GM19239 (cell line): ENCODE results near the gene LCN2.
A peak's percentile ranks its signal among the peaks of the same experiment; 100 is the strongest.

Experiments
- DNase-seq: peaks from one replicate; pipeline ENCODE4 v3.0.0; 2011; ENCODE audit warnings: low spot score; ENCODE audit not compliant: insufficient read length
- FAIRE-seq: peaks from 2 replicates; lab custom pipeline; 2011; peaks lifted over from hg19 to GRCh38; lab: Jason Lieb, UNC

The LCN2 gene

DNA sequence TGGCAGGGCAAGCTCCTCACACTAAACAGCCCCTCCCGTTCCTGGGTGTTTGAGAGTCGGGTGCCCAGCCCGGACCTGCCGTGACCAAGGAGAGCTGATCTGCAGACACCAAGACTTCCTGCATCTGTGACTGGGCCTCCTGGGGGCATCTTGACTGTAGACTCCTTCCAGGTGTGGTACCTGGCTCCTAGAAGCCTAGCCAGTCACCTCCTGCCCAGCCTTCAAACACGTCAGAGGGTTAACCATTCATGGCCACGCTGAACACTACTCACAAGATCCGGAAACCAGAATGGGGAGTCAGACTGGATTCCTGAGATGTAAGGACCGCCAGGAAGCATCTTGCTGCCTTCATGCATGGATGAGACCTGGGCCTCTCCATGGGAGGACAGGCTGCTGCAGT, 3.7 kb upstream of the LCN2 start:
- FAIRE-seq (no peak), DNase-seq (no peak)

DNA sequence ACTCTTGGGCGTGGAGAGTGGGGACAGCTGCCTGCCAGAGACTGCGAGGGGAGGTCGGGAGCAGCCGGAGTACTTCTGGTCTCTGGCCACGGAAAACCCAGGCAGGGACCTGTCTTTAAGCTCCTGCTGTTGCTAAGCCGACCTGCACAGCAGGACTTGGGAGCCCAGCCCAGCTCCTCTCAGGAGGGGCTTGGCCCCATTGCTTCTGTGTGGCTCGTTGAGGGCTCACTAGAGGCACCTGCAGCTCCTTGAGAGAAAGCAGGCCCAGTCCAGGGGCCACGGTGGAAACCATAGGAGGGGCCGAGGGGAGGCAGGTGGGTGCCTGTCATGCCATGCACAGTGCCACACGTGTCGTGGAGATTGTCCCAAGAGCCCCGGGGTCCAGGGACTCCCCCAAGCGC, 3.3 kb upstream of the LCN2 start:
- DNase-seq (no peak), FAIRE-seq (no peak)

DNA sequence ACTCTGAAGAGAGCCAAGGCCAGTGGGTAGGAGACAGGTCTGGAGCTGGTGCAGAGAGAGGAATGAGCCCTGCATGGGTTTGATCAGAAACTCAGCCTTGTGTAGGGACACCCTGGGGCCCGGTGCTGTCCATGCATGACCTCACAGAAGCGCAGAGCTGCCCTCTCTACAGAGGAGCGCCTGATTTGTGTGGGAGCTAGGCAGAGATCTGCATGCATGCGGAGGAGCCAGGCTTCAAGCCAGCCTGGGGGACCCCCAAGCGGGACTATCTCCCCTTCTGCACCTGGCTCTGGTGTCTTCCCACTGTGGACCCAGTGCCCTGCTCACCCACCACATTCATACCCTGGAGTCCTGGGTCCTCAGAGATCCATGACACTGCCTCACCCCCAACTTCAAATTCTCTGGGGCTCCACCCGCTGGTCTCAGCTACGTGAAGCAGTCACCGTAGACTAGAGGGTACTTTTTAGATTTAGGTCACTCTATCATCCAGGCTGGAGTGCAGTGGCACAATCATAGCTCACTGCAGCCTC, 2.6 kb upstream of the LCN2 start:
- no peak for FAIRE-seq
- DNase-seq, result no peak

DNA sequence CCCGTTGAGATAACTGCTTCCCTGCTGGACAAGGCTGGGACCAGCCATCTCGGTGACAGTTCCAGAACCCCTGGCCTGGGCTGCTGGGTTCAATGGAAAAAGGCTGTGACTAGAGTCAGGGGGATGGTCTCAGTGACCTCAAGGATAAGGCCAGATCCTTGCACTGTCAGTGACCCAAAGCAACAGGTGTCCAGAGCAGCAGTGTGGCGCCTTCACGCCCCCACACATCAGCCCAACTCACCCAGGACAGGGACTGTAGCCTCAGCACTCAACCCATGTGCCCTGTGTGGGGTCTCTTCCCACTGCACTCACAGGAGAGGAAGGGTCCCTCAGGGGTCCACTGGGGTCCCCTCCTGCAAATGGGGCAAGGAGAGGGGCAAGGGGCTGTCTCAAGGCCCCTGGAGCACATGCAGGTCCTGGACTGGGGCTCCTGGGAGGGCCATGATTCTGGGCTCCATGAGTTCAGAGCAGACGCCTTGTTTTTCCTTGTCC, 698 bp upstream of the LCN2 start:
- DNase-seq (no peak), FAIRE-seq (no peak)

DNA sequence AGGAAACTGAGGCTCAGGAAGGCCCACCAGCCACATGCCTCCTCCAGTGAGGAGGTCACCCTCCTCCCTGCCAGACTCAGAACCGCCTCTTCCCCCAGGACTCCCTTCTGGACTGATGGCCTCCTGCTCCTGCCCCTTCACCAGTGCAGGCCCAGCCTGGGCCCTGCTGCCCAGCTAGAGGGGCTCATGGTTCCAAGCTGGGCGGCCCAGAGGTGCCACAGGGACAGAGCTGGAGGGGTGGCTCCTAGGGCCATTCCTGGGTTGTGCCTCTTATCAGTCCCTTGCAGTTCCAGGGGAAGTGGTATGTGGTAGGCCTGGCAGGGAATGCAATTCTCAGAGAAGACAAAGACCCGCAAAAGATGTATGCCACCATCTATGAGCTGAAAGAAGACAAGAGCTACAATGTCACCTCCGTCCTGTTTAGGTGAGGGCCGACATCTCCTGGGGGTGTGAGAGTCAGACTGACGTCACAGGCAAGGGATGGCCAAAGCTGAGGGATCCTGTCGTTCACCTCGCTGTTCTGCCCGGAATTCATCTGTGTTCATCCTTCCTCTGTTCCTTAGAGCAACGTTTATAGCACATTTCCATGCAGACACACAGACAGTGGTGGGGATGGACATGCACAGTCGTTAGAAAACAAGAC, 819 bp downstream of the LCN2 start:
- no peak for FAIRE-seq
- DNase-seq, result no peak

DNA sequence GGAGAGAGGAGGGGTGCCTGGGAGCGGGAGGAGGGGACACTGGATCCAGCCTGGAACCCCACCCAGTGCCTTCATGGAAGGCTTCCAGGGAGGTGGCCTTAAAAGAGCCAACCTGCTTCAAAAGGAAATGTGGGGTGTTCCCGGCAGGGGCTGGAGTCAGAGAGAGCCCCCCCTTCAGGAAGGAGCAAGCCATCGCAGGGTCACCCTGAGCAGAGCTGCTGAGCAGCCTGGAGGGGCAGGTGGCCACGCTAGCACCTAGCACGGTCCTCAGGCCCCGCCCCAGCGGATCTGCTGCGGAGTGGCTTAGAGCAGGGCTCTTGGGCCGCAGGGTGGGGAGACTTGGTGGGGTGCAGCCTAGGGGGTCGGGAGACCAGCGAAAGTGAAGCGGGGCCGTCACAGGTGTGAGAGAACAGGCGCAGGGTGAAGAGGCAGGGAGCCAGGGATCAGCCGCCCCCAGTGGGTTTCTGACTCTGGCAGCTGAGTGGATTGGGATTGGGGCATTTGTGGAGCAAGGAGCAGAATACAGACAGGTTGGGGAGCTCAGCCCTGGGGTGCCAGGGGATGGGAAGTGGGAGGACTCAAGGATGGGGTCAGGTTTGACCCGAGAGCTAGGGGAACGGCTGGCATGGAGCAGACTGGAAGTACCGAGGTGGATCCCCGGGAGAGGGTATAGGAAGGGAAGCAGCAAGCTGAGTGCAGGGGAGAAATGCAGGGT, 1.5 kb downstream of the LCN2 start:
- no peak for DNase-seq
- no peak for FAIRE-seq

DNA sequence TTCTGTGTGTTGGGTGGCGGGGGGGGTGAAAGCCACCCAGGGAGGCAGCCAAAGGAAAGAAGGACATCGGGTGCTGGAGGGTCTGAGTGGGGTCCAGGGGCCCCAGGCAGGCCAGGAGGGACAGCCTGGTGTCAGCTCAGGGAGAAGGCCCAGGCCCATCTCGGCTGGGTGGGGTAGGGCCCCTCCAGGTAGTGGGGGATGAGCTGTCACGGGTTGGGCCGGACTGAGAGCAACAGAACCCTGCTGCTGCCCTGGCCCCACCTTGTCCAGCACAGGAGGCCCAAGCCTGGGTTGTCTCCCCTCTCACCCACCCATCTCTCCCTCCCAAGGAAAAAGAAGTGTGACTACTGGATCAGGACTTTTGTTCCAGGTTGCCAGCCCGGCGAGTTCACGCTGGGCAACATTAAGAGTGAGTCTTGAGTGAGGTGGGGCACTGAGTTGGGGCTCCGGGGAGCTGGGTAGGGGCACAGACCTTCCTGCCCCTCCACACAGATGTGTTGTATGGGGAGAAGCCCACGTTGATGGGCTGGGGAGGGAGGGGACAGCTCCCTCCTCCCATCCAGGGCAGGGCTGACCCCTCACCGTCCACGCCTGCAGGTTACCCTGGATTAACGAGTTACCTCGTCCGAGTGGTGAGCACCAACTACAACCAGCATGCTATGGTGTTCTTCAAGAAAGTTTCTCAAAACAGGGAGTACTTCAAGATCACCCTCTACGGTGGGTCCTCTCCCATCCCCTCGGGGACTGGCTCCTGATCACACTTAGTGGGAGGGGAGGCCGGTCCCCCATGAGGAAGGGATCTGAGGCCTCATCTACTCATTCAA, 2.3 kb downstream of the LCN2 start:
- FAIRE-seq (no peak), DNase-seq (no peak)

DNA sequence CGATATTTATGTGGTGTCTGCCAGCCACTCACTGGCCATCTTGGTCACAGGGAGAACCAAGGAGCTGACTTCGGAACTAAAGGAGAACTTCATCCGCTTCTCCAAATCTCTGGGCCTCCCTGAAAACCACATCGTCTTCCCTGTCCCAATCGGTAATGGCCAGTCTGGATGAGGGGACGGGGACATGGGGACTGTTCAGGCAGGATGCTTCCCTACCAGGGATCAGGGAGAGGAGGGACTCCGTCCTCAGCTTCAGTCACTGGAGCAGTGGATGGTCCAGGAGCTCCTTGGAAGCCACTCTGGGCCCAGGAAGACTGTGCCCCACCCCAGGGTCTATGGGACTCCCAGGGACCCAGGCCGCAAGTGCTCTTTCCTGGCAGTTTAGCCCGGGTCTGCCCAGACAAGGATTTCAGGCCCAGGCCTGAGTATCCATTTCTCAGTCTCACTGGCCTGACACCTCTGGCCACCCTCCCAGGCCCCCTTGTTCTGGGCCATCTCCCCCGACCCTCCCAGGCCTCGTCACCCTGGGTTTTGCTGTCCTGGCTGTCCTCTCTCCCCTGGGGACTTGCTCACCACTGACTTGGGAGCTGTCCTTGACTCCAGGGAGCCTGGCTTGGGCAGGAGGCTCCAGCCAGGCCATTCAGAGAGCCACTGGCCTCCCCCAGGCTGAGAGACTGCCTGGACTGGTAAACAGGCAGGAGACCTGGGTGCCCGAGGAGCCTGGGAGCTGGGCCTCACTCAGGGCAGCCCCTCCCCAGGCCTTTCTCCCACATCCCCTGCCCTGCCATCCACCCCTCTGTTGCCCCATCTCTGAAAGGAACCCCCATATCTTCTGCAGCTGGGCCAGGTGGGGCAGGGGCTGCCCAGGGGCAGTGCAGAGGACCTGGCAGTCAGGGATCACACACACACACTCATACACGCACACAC, 3.1 kb downstream of the LCN2 start:
- FAIRE-seq, result no peak
- no peak for DNase-seq

DNA sequence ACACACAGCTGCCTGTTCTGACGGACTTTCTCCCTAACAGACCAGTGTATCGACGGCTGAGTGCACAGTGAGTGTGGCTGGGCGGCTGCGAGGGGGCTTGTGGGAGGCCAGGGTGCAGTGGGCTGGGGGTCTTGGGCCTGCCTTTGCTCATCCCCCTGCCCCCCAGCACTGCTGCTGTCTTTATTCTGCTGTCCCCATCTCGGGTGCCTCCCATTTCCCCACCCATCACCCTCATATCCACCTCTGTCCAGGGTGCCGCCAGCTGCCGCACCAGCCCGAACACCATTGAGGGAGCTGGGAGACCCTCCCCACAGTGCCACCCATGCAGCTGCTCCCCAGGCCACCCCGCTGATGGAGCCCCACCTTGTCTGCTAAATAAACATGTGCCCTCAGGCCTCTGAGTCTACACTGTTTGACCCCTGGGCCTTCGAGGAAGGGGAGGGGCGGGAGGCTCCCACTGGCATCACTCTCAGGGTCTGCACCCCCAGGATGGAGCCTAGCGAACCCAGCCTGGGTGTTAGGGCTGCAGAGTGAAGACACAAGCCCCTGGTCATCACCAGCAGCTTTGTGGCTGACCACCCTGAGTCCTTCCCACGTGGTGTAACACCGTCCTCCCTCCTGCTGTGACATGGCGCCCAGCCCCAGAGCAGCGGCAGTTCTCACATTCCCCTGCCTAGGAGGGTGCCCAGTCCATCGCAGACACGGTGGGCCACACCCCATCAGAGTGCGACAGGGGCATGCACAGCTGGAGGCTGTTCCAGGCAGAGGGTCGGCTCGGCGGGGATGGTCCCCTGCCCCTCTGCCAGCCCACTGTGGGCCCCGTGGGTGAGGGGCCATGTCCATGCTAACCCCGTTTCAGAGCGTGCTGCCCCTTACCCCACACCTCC, 4.0 kb downstream of the LCN2 start:
- DNase-seq (no peak), FAIRE-seq (no peak)

DNA sequence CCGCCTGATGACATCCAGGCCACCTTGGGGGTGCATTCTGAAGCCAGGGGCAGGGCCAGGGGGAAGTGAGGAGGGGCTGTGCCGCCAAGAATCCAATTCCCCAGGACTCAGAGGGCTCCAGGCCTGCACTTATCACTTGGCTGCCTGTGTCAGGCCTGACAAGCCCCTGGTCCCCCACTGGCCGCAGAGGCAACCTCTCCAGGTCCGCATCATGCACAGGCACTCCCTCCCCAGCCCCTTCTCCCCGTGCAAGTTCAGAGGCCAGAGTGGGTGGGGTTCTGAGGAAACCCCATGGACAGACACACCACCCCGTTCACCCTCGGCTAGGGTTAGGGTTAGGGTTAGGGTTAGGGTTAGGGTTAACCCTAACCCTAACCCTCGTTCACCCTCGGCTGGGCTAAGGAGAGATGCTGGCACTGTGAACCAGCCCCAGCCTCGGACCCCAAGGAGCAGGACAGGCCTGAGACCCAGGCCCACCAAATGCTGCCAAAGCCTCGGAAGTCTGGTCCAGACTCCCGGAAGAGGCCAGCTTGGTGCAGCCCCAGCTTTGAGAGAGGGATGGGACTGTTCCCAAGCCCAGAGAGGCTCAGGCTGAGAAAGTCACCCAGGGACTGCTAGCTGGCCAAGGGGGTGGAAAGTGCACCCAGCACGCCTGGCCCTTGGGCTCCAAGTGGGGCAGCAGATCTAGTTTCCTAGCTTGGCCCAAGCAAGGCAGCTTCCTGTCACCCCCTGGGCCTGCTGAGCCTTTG, 4.9 kb downstream of the LCN2 start:
- no peak for FAIRE-seq
- no peak for DNase-seq

DNA sequence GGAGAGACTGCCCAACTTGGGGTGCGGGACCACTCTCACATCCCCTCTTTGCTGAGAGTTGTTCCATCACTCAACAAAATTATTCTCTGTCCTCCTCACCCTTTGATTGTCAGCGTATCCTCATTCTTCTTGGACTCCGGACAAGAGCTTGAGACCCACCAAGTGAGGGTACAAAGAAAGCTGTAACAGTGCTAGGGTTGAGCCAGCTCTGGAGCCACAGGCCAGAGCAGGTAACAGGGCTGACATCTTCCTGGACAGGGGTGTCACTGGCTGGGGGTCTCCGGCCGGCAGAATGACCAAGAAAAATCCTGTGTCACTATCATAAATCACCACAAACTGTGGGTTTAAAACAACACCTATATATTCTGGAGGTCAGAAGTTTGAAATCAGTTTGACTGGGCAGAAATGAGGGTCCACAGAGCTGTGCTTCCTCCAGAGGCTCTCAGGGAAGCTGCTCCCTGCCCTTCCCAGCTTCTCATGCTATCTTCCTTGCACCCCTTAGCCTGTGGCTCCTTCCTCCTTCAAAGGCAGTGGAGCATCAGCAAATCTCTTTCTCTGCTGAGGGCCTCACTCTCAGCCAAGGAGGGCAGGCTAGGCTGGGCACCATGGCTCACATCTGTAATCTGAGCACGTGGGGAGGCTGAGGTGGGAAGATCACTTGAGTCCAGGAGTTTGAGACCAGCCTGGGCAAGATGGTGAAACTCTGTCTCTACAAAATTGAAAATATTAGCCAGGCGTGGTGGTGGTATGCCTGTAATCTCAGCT, 6.7 kb downstream of the LCN2 start:
- FAIRE-seq (no peak), DNase-seq (no peak)

DNA sequence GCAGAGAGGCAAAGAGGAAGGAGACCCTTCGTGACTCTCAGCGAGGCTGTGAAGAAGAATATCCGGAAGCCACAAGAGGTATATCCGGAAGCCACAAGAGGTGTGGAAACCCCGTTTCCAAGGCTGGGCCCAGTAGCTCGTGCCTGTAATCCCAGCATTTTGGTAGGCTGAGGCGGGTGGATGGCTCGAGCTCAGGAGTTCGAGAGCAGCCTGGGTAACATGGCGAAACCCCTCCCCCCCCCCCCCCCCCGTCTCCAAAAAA, 10.2 kb downstream of the LCN2 start:
- DNase-seq, result peak; percentile 37

DNA sequence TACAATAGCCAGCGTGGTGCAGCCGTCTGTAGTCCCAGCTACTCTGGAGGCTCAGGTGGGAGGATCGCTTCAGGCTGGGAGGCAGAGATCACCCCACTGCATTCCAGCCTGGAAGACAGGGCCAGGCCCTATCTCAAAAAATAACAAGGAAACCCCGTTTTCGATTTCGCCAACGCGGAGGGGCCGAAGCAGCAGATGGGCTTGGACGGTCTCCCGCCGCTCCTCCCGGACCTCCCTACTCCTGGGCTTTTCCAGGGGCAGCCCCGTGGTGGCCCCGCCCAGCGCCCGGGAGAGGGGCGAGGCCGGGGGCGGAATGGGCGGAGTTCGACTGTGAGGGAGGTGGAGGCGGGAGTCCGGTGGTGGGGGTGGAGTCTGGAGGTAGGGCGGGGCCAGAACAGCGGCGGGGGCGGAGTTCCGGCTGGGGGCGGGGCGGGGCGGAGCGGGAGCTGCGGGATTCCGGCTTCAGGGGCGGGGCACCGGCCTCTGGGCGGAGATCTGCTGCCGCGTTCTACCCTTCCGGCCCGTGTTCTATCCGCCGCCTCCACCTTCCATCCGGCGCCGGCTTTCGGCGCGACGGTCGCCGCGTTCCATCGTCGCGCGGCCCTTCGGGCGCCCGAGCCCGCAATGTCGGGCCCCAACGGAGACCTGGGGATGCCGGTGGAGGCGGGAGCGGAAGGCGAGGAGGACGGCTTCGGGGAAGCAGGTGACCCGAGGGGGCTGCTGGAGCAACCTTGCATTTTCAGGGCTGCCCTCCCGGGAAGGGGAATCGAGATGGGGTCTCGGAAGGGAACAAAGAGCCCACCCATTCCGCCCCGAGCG, 10.7 kb downstream of the LCN2 start, which contains the start of gene BBLN:
BBLN (plus strand) TSS at position 482 of the 819 bp plus-strand sequence; CDS start at position 625, 143 bp downstream.
- FAIRE-seq (peak; percentile 26), DNase-seq (peak; percentile 99)

More for the DNA sequence above, 10.2 kb downstream of the LCN2 start:
- no peak for FAIRE-seq

DNA sequence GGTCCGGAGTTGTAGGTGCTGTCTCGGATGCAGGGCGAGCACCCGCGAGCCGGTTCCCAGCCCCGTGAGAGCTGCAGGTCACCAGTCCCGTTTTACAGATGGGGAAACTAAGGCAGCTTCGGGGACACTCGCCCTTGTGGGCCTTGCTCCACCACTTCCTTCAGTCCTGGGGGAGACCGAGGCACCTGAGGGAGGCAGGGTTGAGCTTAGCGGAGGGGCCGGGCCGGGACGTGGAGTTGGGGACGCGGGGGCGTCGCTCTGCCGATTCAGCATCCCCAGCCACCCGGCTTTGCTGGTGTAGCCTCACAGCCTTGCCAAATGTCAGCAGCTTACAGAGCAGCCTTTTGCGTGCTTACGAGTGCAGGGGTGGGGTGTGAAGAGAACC, 11.3 kb downstream of the LCN2 start:
- peak; percentile 58 for DNase-seq
- no peak for FAIRE-seq

DNA sequence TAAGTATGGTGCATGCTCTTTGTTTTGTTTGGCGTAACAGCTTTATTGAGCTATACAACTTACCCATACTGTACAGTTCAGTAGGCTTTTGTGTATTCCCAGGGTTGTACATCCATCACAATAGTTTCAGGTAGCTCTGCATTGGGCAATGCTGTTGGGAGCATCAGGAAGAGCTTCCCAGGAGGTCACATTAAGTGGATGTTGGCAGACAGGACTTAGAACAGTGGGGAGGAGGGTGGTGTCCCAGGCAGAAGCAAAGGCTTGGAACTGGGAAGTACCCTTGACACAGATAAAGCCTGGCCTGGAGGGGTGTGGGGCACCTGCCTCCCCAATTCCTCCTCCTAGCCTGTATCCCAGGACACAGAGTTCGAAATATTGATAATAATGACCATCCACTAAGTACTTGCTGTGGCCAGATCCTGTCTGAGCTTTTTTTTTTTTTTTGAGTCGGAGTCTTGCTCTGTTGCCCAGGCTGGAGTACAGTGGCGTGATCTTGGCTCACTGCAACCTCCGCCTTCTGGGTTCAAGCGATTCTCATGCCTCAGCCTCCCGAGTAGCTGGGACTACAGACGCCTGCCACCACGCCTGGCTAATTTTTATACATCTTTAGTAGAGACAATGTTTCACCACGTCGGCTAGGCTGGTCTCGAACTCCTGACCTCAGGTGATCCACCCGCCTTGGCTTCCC, 12.1 kb downstream of the LCN2 start:
- no peak for FAIRE-seq
- no peak for DNase-seq
